ENCODE measurements around the gene ATXN1. TPM values are rescaled to one million over a fixed set of nuclear protein-coding genes. Genes with fewer than 3 reads are reported as not detected.

ATXN1 gene
- total RNA-seq, 1 experiment from 2014 or later, result 20.8 TPM

GRCh38 chr6:16318538-16318937, 442.7 kb downstream of the ATXN1 start:
- peaks cover 58% of the 10 kb centered on the region for H3K4me1 ChIP-seq (replicated peaks)
- H3K4me3 ChIP-seq, result no peak overlapping the region
- no peaks in the 10 kb centered on the region for H3K9me3 ChIP-seq (replicated peaks)
- H3K27me3 ChIP-seq (replicated peaks), result no peaks in the 10 kb centered on the region
- peak overlapping the region; percentile 91 for H3K27ac ChIP-seq
- H3K36me3 ChIP-seq, result no peaks in the 10 kb centered on the region
- peak; percentile 52 to 58 for DNase-seq (ENCODE audit: low read depth in 1 of 2, low spot score in 2 of 2)

GRCh38 chr6:16316741-16317251, 444.5 kb downstream of the ATXN1 start:
- peak; percentile 67 to 75 for DNase-seq (ENCODE audit: low read depth in 1 of 2, low spot score in 2 of 2)
- Histone ChIP-seq H3K4me1 (replicated peaks) (peaks cover 48% of the 10 kb centered on the region), H3K27me3 (replicated peaks) (no peaks in the 10 kb centered on the region), H3K36me3 (no peaks in the 10 kb centered on the region), H3K27ac (peak overlapping the region; percentile 33), H3K9me3 (replicated peaks) (no peaks in the 10 kb centered on the region), H3K4me3 (no peak overlapping the region)

GRCh38 chr6:16314296-16314695, 447.0 kb downstream of the ATXN1 start:
- peaks cover 26% of the 10 kb centered on the region for H3K4me1 ChIP-seq (replicated peaks)
- 0 out of 2 replicates have a peak, but pooled peaks cover 2% of the 10 kb centered on the region for H3K36me3 ChIP-seq
- no peaks in the 10 kb centered on the region for H3K9me3 ChIP-seq (replicated peaks)
- no peak for DNase-seq (ENCODE audit: low read depth in 1 of 2, low spot score in 2 of 2)
- no peak overlapping the region for H3K4me3 ChIP-seq
- no peaks in the 10 kb centered on the region for H3K27me3 ChIP-seq (replicated peaks)
- H3K27ac ChIP-seq, result no peak overlapping the region

- no peak for DNase-seq (ENCODE audit: low read depth in 1 of 2, low spot score in 2 of 2)
- H3K27me3 ChIP-seq (replicated peaks), result no peaks in the 10 kb centered on the region
- H3K4me3 ChIP-seq, result no peak overlapping the region
- peaks cover 20% of the 10 kb centered on the region for H3K4me1 ChIP-seq (replicated peaks)
- 0 out of 2 replicates have a peak, but pooled peaks cover 3% of the 10 kb centered on the region for H3K36me3 ChIP-seq
- no peaks in the 10 kb centered on the region for H3K9me3 ChIP-seq (replicated peaks)
- no peak overlapping the region for H3K27ac ChIP-seq
Observed at GRCh38 chr6:16313732-16314131, 447.5 kb downstream of the ATXN1 start.

GRCh38 chr6:16311763-16312162, 449.5 kb downstream of the ATXN1 start:
- no peak overlapping the region for H3K27ac ChIP-seq
- no peak overlapping the region for H3K4me3 ChIP-seq
- H3K4me1 ChIP-seq (replicated peaks), result peaks cover under 1% of the 10 kb centered on the region
- no peaks in the 10 kb centered on the region for H3K27me3 ChIP-seq (replicated peaks)
- H3K36me3 ChIP-seq, result 0 out of 2 replicates have a peak, but pooled peaks cover 3% of the 10 kb centered on the region
- no peaks in the 10 kb centered on the region for H3K9me3 ChIP-seq (replicated peaks)
- no peak for DNase-seq (ENCODE audit: low read depth in 1 of 2, low spot score in 2 of 2)

- Histone ChIP-seq H3K27me3 (replicated peaks) (no peaks in the 10 kb centered on the region), H3K27ac (no peak overlapping the region), H3K4me1 (replicated peaks) (no peaks in the 10 kb centered on the region), H3K9me3 (replicated peaks) (no peaks in the 10 kb centered on the region), H3K36me3 (peaks cover 9% of the 10 kb centered on the region; the same call in 1 of the 2 replicates), H3K4me3 (no peak overlapping the region)
- DNase-seq (ENCODE audit: low read depth in 1 of 2, low spot score in 2 of 2), result no peak
Observed at GRCh38 chr6:16306334-16306733, 454.9 kb downstream of the ATXN1 start.

- Histone ChIP-seq H3K27ac (no peak overlapping the region), H3K4me3 (no peak overlapping the region), H3K9me3 (replicated peaks) (no peaks in the 10 kb centered on the region), H3K27me3 (replicated peaks) (no peaks in the 10 kb centered on the region), H3K4me1 (replicated peaks) (no peaks in the 10 kb centered on the region), H3K36me3 (peaks cover 9% of the 10 kb centered on the region; the same call in 1 of the 2 replicates)
- no peak for DNase-seq (ENCODE audit: low read depth in 1 of 2, low spot score in 2 of 2)
Observed at GRCh38 chr6:16305788-16306187, 455.5 kb downstream of the ATXN1 start.

GRCh38 chr6:16305246-16305725, 456.0 kb downstream of the ATXN1 start:
- Histone ChIP-seq H3K9me3 (replicated peaks) (no peaks in the 10 kb centered on the region), H3K27ac (no peak overlapping the region), H3K36me3 (peaks cover 9% of the 10 kb centered on the region; the same call in 1 of the 2 replicates), H3K27me3 (replicated peaks) (no peaks in the 10 kb centered on the region), H3K4me1 (replicated peaks) (no peaks in the 10 kb centered on the region), H3K4me3 (no peak overlapping the region)
- DNase-seq (ENCODE audit: low read depth in 1 of 2, low spot score in 2 of 2), result no peak

- H3K4me1 ChIP-seq (replicated peaks), result no peaks in the 10 kb centered on the region
- H3K9me3 ChIP-seq (replicated peaks), result no peaks in the 10 kb centered on the region
- no peak overlapping the region for H3K4me3 ChIP-seq
- no peak for DNase-seq (ENCODE audit: low read depth in 1 of 2, low spot score in 2 of 2)
- no peaks in the 10 kb centered on the region for H3K27me3 ChIP-seq (replicated peaks)
- no peak overlapping the region for H3K27ac ChIP-seq
- H3K36me3 ChIP-seq, result peaks cover 6% of the 10 kb centered on the region; the same call in 1 of the 2 replicates
Observed at GRCh38 chr6:16302721-16303552, 458.3 kb downstream of the ATXN1 start.

GRCh38 chr6:16301511-16301910, 459.7 kb downstream of the ATXN1 start:
- DNase-seq (ENCODE audit: low read depth in 1 of 2, low spot score in 2 of 2), result no peak
- no peaks in the 10 kb centered on the region for H3K4me1 ChIP-seq (replicated peaks)
- no peaks in the 10 kb centered on the region for H3K27me3 ChIP-seq (replicated peaks)
- H3K4me3 ChIP-seq, result no peak overlapping the region
- no peaks in the 10 kb centered on the region for H3K9me3 ChIP-seq (replicated peaks)
- peaks cover 9% of the 10 kb centered on the region; the same call in 1 of the 2 replicates for H3K36me3 ChIP-seq
- H3K27ac ChIP-seq, result no peak overlapping the region

GRCh38 chr6:16299861-16300260, 461.4 kb downstream of the ATXN1 start:
- H3K4me3 ChIP-seq, result no peak overlapping the region
- DNase-seq (ENCODE audit: low read depth in 1 of 2, low spot score in 2 of 2), result no peak
- no peaks in the 10 kb centered on the region for H3K9me3 ChIP-seq (replicated peaks)
- no peak overlapping the region for H3K27ac ChIP-seq
- no peaks in the 10 kb centered on the region for H3K4me1 ChIP-seq (replicated peaks)
- no peaks in the 10 kb centered on the region for H3K27me3 ChIP-seq (replicated peaks)
- peaks cover 7% of the 10 kb centered on the region; the same call in 1 of the 2 replicates for H3K36me3 ChIP-seq

GRCh38 chr6:16296061-16296670, 465.1 kb downstream of the ATXN1 start:
- no peaks in the 10 kb centered on the region for H3K9me3 ChIP-seq (replicated peaks)
- peaks cover 3% of the 10 kb centered on the region; the same call in 1 of the 2 replicates for H3K36me3 ChIP-seq
- no peak for DNase-seq (ENCODE audit: low read depth in 1 of 2, low spot score in 2 of 2)
- H3K4me1 ChIP-seq (replicated peaks), result no peaks in the 10 kb centered on the region
- H3K27me3 ChIP-seq (replicated peaks), result no peaks in the 10 kb centered on the region
- H3K27ac ChIP-seq, result no peak overlapping the region
- H3K4me3 ChIP-seq, result no peak overlapping the region

- Histone ChIP-seq H3K4me3 (no peak overlapping the region), H3K27ac (no peak overlapping the region), H3K36me3 (peaks cover 3% of the 10 kb centered on the region; the same call in 1 of the 2 replicates), H3K9me3 (replicated peaks) (no peaks in the 10 kb centered on the region), H3K27me3 (replicated peaks) (no peaks in the 10 kb centered on the region), H3K4me1 (replicated peaks) (no peaks in the 10 kb centered on the region)
- DNase-seq (ENCODE audit: low read depth in 1 of 2, low spot score in 2 of 2), result no peak
Observed at GRCh38 chr6:16295471-16295870, 465.8 kb downstream of the ATXN1 start.

GRCh38 chr6:16295060-16295459, 466.2 kb downstream of the ATXN1 start:
- no peak overlapping the region for H3K4me3 ChIP-seq

More at GRCh38 chr6:16295060-16295459, 466.2 kb downstream of the ATXN1 start:
- Histone ChIP-seq H3K27ac (no peak overlapping the region), H3K4me1 (replicated peaks) (no peaks in the 10 kb centered on the region), H3K36me3 (peaks cover 3% of the 10 kb centered on the region; the same call in 1 of the 2 replicates), H3K27me3 (replicated peaks) (no peaks in the 10 kb centered on the region), H3K9me3 (replicated peaks) (no peaks in the 10 kb centered on the region)
- no peak for DNase-seq (ENCODE audit: low read depth in 1 of 2, low spot score in 2 of 2)

Measured in SJSA1 (cell line).